Left renal cortex interstitium (tissue), 4 donors: ENCODE data around the gene RPAP3. TPM values are rescaled to one million over a fixed set of nuclear protein-coding genes. Genes with fewer than 3 reads are reported as not detected.

Experiments used
- DNase-seq, 4 donors: peaks; one replicate each; pipeline ENCODE4 v3.0.0-alpha.2; 2013; ENCODE audit warnings: low read depth in 4 of 4, low spot score in 2 of 4, missing footprints in 1 of 4
- polyA plus RNA-seq, 4 donors: library from polyadenylated mRNA; unstranded; fragments of 120-200 nt; gene quantifications; one replicate each; pipeline ENCODE4 v1.2.1, GENCODE V29; 2013; ENCODE audit not compliant: insufficient read length in 4 of 4

Gene RPAP3
- polyA plus RNA-seq, 4 donors = 41.2 to 52.3 (median 46.8) TPM

GRCh38 chr12:47614521-47614920 lies 91.3 kb downstream of the RPAP3 start:
- DNase-seq = no peak

GRCh38 chr12:47612953-47613352 lies 92.9 kb downstream of the RPAP3 start:
- no peak for DNase-seq

GRCh38 chr12:47611906-47612305 lies 93.9 kb downstream of the RPAP3 start:
- no peak for DNase-seq

Other genes starting within 250 kb of the RPAP3 start
- gene ENDOU, start 19.5 kb upstream of the RPAP3 start, polyA plus RNA-seq = under 1 TPM; 0.13 to 0.49 (median 0.38) TPM
- gene RAPGEF3, start 52.9 kb upstream of the RPAP3 start, polyA plus RNA-seq = 100 to 1,000 TPM in 1 of 4 donors, 10 to 100 TPM in 3; 49.6 to 112 (median 76.2) TPM
- 10 to 100 TPM; 49.1 to 67.0 (median 58.8) TPM for gene SLC48A1, start 67.2 kb upstream of the RPAP3 start, polyA plus RNA-seq
- 100 to 1,000 TPM in 1 of 4 donors, 10 to 100 TPM in 3; 67.6 to 111 (median 76.2) TPM for gene HDAC7, start 113.9 kb upstream of the RPAP3 start, polyA plus RNA-seq
- 1 to 10 TPM; 3.0 to 5.7 (median 3.6) TPM for gene VDR, start 199.0 kb upstream of the RPAP3 start, polyA plus RNA-seq